Right lobe of liver (tissue), 6 donors: ENCODE results near the gene NANS. TPM values are rescaled to one million over a fixed set of nuclear protein-coding genes. Genes with fewer than 3 reads are reported as not detected.
A peak's percentile ranks its signal among the peaks of the same experiment; 100 is the strongest.

Experiments used
- ATAC-seq, 4 donors: fragments of 200-7000 bp; cut with Tn5 transposase; one replicate each; pipeline ENCODE4 v1.9.1; 2020; ENCODE audit warnings: mild to moderate bottlenecking in 4 of 4, moderate library complexity in 4 of 4
- DNase-seq, 3 donors: peaks; one replicate each; pipeline ENCODE4 v3.0.0-alpha.2; 2020
- H3K27ac ChIP-seq, 3 donors: fragments of 200-600 bp; one replicate each; pipeline ENCODE4 v1.8.0; 2022
- H3K27me3 ChIP-seq, 2 donors: fragments of 200-600 bp; one replicate each; pipeline ENCODE4 v1.8.0; 2022
- H3K36me3 ChIP-seq, 4 donors: fragments of 200-600 bp; sonication (generic) in 1 of 4; one replicate each; pipeline versions ENCODE4 v1.5.1 to v1.8.0; 2017 to 2022; ENCODE audit warnings: control low read depth in 1 of 4
- H3K4me1 ChIP-seq, 4 donors: fragments of 200-600 bp; sonication (generic) in 1 of 4; one replicate each; pipeline versions ENCODE4 v1.5.1 to v1.8.0; 2017 to 2022; ENCODE audit warnings: control low read depth in 1 of 4
- H3K4me3 ChIP-seq, 3 donors: fragments of 200-600 bp; one replicate each; pipeline ENCODE4 v1.8.0; 2022
- H3K9me3 ChIP-seq, 4 donors: fragments of 200-600 bp; sonication (generic) in 1 of 4; one replicate each; pipeline versions ENCODE4 v1.5.1 to v1.8.0; 2017 to 2022; ENCODE audit warnings: control low read depth in 1 of 4
- CTCF ChIP-seq, 4 donors: fragments of 200-600 bp in 3 of 4; fragments of 450-650 bp in 1 of 4; IDR thresholded peaks; one replicate each; pipeline versions ENCODE4 v1.5.1 to v1.8.0; 2016 to 2022; ENCODE audit warnings: antibody characterized with exemption in 4 of 4, mild to moderate bottlenecking in 2 of 4
- POLR2A ChIP-seq: fragments of 450-650 bp; IDR thresholded peaks from one replicate; pipeline ENCODE4 v1.6.1; 2017; ENCODE audit warnings: antibody characterized with exemption, mild to moderate bottlenecking
- WGBS: methylation state at CpG from one replicate; pipeline ENCODE4 v1.1.6; 2018; ENCODE audit warnings: low coverage, low lambda C conversion rate; ENCODE audit not compliant: insufficient coverage; ENCODE audit errors: missing lambda C conversion rate; 5-methylcytosine and 5-hydroxymethylcytosine counted together
- intact Hi-C, 2 donors: fragments of 100-400 bp; cut with DNase I; formaldehyde crosslinking; loops; one replicate each; pipeline versions ENCODE4 v1.11.2 to v1.14.1; 2022
- total RNA-seq, 6 experiments: library from RNA; depleted of rRNA in 2 of 6; stranded (reverse); fragments of >200 nt in 2 of 6; fragmentation: NEBNext Ultra II Directional in 3 of 6; extraction: Animal tissue kit (Norgen Biotek cat#: 25700) in 3 of 6; gene quantifications; one replicate each; pipeline versions ENCODE4 v1.1.0 to v1.2.4, GENCODE V29; 2016 to 2023
- donor health status: DM: no; HTN: yes; CAD: no.
- donor health status: DM: no; HTN: no; CAD: no.
- donor health status: DM: no; HTN: no; CAD: no.
- donor health status: DM: no; HTN: yes; CAD: no.
- donor health status: DM: no; HTN: yes; CAD: no.

NANS gene
- total RNA-seq, 6 experiments from 2014 or later = 16.4 to 43.2 (median 30.2) TPM

GRCh38 chr9:98062161-98062560 lies 5.6 kb downstream of the NANS start:
- Histone ChIP-seq H3K27me3 (no peaks in the 10 kb centered on the region), H3K27ac (no peak overlapping the region), H3K9me3 (no peaks in the 10 kb centered on the region), H3K4me3 (no peak overlapping the region), H3K4me1 (peaks cover 0 to 24% (median 5%) of the 10 kb centered on the region in 4 donors), H3K36me3 (peaks cover 3 to 24% (median 10%) of the 10 kb centered on the region in 4 donors)
- ATAC-seq (no peak), DNase-seq (no peak)
- intact Hi-C loops = no loop called here
- TF ChIP-seq CTCF (IDR thresholded peaks at IDR 0.05) = no peak
- no peak for TF ChIP-seq POLR2A
- WGBS = 83% methylated on average over 3 of the region's 3 CpGs

GRCh38 chr9:98064623-98065392 lies 8.3 kb downstream of the NANS start:
- intact Hi-C loops = no loop called here
- Histone ChIP-seq H3K4me1 (peaks cover 0 to 10% (median 0%) of the 10 kb centered on the region in 4 donors), H3K9me3 (no peaks in the 10 kb centered on the region), H3K36me3 (peaks cover 3 to 24% (median 10%) of the 10 kb centered on the region in 4 donors), H3K4me3 (no peak overlapping the region), H3K27me3 (no peaks in the 10 kb centered on the region), H3K27ac (no peak overlapping the region)
- 93% methylated on average over 6 of the region's 8 CpGs for WGBS
- TF ChIP-seq POLR2A (no peak), CTCF (IDR thresholded peaks at IDR 0.05) (no peak)
- no peak for ATAC-seq
- DNase-seq = no peak

DNA sequence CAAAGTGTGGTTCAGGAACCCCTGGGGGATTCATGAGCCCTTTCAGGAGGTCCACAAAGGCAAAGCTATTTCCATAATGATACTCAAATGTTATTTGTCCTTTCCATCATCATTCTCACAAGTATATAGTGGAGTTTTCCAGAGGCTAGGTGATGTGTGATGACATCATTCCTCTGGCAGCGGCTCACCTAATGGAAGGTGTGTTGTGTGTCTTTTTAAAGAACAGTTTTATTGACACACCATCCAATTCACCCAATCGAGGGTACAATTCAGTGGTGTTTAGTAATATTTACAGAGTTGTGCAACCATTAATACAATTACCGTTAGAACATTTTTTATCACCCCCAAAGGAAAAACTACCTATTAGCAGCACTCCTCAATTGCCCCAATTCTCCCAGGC lies 9.7 kb downstream of the NANS start:
- H3K27ac ChIP-seq = peak overlapping the region in 1 of 3 donors; percentile 24
- intact Hi-C loops = no loop called here
- 8% methylated on average over 3 of the region's 3 CpGs for WGBS

GRCh38 chr9:98067184-98067583 lies 10.7 kb downstream of the NANS start:
- Histone ChIP-seq H3K36me3 (peaks cover 0 to 15% (median 7%) of the 10 kb centered on the region in 4 donors), H3K4me3 (no peak overlapping the region), H3K27me3 (no peaks in the 10 kb centered on the region), H3K27ac (no peak overlapping the region), H3K9me3 (no peaks in the 10 kb centered on the region), H3K4me1 (peaks cover 0 to 15% (median 0%) of the 10 kb centered on the region in 4 donors)
- WGBS = 90% methylated on average over 1 of the region's 2 CpGs
- intact Hi-C loops = no loop called here
- TF ChIP-seq CTCF (IDR thresholded peaks at IDR 0.05) (no peak), POLR2A (no peak)
- no peak for DNase-seq
- ATAC-seq = no peak

More for the DNA sequence above, 9.7 kb downstream of the NANS start:
- TF ChIP-seq POLR2A (no peak), CTCF (IDR thresholded peaks at IDR 0.05) (no peak)
- Histone ChIP-seq H3K36me3 (peaks cover 3 to 19% (median 10%) of the 10 kb centered on the region in 4 donors), H3K4me1 (peaks cover 0 to 10% (median 0%) of the 10 kb centered on the region in 4 donors), H3K27me3 (no peaks in the 10 kb centered on the region), H3K9me3 (no peaks in the 10 kb centered on the region), H3K4me3 (no peak overlapping the region)
- peak; percentile 90 to 95 (median 93) for ATAC-seq
- DNase-seq = peak in 2 of 3 donors; percentile 62 to 66
